Neural cell (in vitro differentiated cells): ENCODE data around the gene BCO1.

Source experiments
- CTCF ChIP-seq: fragments of 450-650 bp; IDR thresholded peaks from 2 replicates; pipeline ENCODE4 v1.5.1; 2014; ENCODE audit warnings: antibody characterized with exemption, mild to moderate bottlenecking, moderate library complexity; ENCODE audit not compliant: poor library complexity, severe bottlenecking
- EP300 ChIP-seq: fragments of 450-650 bp; conservative IDR thresholded peaks from 2 replicates; pipeline ENCODE4 v1.6.1; 2014; ENCODE audit warnings: antibody characterized with exemption, mild to moderate bottlenecking, moderate library complexity; ENCODE audit not compliant: poor library complexity, severe bottlenecking
- EZH2 ChIP-seq: fragments of 200-600, 300-800 bp; shearing (Covaris generic), sonication (generic); IDR thresholded peaks from 2 replicates; pipeline ENCODE4 v1.6.1; 2014; ENCODE audit warnings: antibody characterized with exemption, low read length, borderline replicate concordance, mild to moderate bottlenecking; ENCODE audit not compliant: insufficient read depth, poor library complexity, severe bottlenecking
- POLR2AphosphoS5 ChIP-seq: IDR thresholded peaks from 2 replicates; pipeline ENCODE4 v1.6.1; 2012

- no peak for TF ChIP-seq CTCF
- TF ChIP-seq EP300 = no peak
- no peak for TF ChIP-seq POLR2AphosphoS5
- TF ChIP-seq EZH2 = no peak
Measured at GRCh38 chr16:81277541-81278080, 39.1 kb downstream of the BCO1 start.
